ENCODE results near the gene CHN2. TPM values are rescaled to one million over a fixed set of nuclear protein-coding genes. Genes with fewer than 3 reads are reported as not detected.

CHN2 gene
- total RNA-seq, 1 experiment from 2014 or later = 4.2 TPM

DNA sequence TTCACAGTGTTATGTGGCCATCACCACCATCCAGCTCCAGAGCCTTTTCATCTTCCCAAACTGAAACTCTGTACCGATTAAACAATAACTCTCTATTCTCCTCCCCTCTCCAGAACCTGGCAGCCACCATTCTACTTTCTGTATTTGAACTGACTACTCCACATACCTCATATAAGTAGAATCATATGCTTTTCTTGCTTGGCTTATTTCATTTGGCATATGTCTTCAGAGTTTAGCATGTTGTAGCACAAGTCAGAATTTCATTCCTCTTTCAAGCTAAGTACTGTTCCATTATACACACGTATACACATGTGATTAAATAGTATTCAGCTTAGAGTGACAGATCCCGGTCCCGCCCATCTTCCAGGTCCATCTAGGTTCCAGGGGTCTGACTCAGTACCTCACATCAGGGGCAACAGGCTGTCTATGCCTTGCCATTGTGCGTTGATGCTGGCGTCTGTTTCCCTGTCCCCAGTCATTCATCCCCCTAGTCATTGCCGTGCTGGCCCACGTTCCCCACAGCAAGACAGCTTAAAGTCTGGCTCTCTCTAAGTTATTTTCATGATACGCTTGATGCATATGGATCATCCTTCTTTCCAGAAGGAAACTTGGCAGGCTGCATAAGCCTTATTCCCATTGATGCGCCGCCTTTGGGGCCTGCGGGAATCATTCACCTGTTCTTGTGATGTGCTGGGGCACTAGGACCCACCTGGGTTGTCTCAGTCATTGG is 108.3 kb downstream of the CHN2 start:
- Histone ChIP-seq H3K27me3 (ENCODE audit: control insufficient read depth, insufficient read depth, low read length) (no peaks in the 10 kb centered on the region), H3K4me3 (ENCODE audit: insufficient read depth, low read depth, low read length) (no peak overlapping the region), H3K36me3 (replicated peaks; ENCODE audit: control insufficient read depth, insufficient read depth, low read length) (no peaks in the 10 kb centered on the region)
- no peak for DNase-seq

DNA sequence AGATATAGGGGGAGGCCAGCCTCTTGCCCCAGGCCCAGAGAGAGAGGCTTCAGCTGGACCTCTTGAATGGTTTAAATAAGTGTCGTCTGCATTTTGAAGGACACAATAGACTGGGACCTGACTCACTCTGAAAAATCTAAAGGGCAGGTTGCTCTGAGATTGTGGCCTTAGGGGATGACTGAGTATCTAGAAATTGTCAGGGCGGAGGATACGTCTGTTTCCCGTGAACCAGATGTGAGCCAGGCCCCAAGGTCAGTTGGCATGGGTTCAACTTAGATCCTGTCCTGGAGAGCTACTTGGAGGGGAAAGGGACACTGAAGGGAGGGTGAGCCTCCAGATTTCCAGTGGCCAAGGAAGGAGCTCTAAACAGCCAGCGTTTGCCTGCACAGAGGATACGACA is 110.2 kb downstream of the CHN2 start:
- H3K4me3 ChIP-seq (ENCODE audit: insufficient read depth, low read depth, low read length) = no peak overlapping the region
- no peak for DNase-seq
- no peaks in the 10 kb centered on the region for H3K36me3 ChIP-seq (replicated peaks; ENCODE audit: control insufficient read depth, insufficient read depth, low read length)
- H3K27me3 ChIP-seq (ENCODE audit: control insufficient read depth, insufficient read depth, low read length) = no peaks in the 10 kb centered on the region

DNA sequence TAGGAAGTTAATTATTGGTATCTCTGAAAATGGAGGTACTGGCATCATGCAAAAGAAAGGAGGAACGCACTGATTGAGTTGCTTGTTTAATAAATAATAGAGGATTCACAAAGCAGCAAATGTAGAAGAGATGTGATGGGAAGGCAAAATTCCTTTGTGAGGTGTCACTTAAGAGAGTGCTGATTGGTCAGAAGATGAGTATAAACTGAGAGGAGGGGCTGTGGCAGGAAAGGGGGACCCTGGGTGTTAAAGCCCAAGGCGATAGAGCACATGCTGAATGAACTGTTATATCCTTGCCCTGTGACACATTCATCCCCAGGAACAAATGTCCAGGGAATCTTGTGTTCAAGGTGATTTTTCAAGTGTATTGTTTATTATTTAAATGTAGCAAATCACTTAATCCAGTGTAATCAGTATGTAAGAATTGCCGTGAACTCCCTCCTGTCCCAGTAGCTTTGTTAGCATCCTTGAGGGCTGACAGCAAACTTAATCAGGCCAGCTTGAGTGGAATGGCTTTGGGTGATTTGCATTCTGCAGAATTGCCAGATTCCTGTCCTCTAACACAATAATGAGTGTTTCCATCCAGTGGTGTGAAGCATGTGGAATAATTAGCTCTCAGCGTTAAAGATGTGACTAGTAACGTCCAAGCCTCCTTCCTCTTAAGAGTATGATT is 111.9 kb downstream of the CHN2 start:
- no peak overlapping the region for H3K4me3 ChIP-seq (ENCODE audit: insufficient read depth, low read depth, low read length)
- no peak for DNase-seq
- no peaks in the 10 kb centered on the region for H3K36me3 ChIP-seq (replicated peaks; ENCODE audit: control insufficient read depth, insufficient read depth, low read length)
- H3K27me3 ChIP-seq (ENCODE audit: control insufficient read depth, insufficient read depth, low read length) = no peaks in the 10 kb centered on the region

DNA sequence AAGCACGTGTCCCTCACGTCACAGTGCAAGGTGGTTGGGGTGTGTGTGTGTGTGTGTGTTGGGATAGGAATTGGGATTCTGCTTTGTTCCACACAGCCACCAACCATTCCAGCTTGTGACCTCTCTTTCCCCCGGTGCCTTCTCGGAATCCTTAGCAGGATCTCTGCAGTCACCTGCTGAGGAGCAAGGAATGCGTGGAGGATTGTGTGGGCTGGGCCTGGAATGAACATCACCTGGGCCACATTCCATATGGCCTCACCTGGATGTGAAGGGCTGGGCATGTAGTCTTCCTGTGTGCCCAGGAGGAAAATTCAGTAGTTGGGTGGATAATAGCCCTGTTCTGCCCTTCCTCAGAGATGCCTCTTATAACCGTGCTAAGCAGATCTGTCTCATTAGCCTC is 113.8 kb downstream of the CHN2 start:
- no peaks in the 10 kb centered on the region for H3K27me3 ChIP-seq (ENCODE audit: control insufficient read depth, insufficient read depth, low read length)
- no peak overlapping the region for H3K4me3 ChIP-seq (ENCODE audit: insufficient read depth, low read depth, low read length)
- no peaks in the 10 kb centered on the region for H3K36me3 ChIP-seq (replicated peaks; ENCODE audit: control insufficient read depth, insufficient read depth, low read length)
- DNase-seq = no peak

DNA sequence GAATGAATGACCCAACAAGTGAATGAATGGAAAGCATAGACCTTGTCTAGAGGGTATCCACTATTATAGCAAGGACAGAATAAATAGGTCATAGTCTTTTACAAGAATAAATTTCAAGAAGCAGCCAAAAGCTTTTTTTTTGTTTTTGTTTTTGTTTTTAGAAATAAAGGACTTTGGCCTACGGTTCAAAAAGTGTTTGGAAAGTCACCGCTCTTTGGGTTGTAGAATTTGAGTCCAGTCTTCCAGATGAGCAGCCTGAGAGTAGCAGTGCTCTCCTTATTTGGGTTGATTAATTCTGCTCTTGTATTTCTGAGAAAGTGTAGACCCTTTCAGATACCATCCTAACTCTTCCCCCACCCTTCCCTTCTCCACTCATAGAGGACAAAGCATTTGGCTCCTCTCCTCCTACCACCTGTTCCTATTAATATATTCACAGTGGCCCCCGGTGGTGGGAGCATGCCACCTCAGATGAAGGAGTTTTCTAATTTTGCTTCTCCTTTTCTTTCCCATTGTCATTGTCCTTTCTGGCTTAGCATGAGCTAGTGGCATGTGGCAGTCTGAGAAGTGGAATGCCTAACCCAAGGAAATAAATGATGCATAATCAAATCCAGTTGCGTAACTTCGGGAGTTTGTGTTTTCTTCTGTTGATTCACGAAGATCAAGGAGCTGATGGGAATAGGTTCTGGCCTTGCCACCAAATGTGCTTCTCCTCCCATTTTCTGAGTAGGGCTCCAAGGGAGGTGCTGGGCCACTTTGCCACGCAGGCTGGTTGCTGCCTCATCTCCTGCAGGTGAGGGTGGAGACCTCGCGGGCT is 114.7 kb downstream of the CHN2 start:
- Histone ChIP-seq H3K27me3 (ENCODE audit: control insufficient read depth, insufficient read depth, low read length) (no peaks in the 10 kb centered on the region), H3K36me3 (replicated peaks; ENCODE audit: control insufficient read depth, insufficient read depth, low read length) (no peaks in the 10 kb centered on the region), H3K4me3 (ENCODE audit: insufficient read depth, low read depth, low read length) (no peak overlapping the region)
- DNase-seq = no peak

DNA sequence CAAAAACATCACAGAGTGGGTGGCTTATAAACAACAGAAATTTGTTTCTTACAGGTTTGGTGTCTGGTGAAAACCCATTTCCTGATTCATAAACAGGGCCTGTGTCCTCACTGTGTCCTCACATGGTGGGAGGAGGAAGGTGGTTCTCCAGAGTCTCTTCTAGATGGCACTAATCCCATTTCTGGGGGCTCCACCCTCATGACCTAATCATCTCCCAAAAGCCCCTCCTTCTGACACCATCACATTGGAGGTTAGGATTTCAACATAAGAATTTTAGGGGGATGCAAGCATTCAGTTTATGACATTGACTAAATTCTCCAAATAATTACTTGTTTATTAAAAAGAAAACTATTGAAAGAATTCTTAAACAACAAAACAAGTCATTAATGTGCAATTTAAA is 116.0 kb downstream of the CHN2 start:
- Histone ChIP-seq H3K4me3 (ENCODE audit: insufficient read depth, low read depth, low read length) (no peak overlapping the region), H3K27me3 (ENCODE audit: control insufficient read depth, insufficient read depth, low read length) (no peaks in the 10 kb centered on the region), H3K36me3 (replicated peaks; ENCODE audit: control insufficient read depth, insufficient read depth, low read length) (no peaks in the 10 kb centered on the region)
- DNase-seq = no peak

DNA sequence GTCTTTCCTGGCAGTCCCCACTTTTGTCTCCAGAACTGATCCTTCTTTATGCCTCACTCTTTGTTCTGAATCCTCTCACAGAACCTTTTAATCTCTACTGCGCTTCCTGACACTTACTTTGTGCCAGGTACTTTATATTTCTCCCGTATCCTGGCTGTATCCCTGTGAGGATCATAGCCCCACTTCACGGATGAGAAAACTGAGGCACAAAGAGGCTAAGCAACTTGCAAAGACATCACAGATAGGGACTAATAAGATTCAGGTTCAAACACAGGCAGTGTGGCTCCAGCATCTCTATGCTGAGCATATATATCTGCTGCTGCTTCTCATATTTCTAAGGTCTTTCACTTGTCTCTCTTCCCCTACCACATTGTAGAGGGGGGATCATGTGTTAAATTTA is 116.7 kb downstream of the CHN2 start:
- H3K27me3 ChIP-seq (ENCODE audit: control insufficient read depth, insufficient read depth, low read length) = no peaks in the 10 kb centered on the region
- no peak overlapping the region for H3K4me3 ChIP-seq (ENCODE audit: insufficient read depth, low read depth, low read length)
- H3K36me3 ChIP-seq (replicated peaks; ENCODE audit: control insufficient read depth, insufficient read depth, low read length) = no peaks in the 10 kb centered on the region
- DNase-seq = no peak

DNA sequence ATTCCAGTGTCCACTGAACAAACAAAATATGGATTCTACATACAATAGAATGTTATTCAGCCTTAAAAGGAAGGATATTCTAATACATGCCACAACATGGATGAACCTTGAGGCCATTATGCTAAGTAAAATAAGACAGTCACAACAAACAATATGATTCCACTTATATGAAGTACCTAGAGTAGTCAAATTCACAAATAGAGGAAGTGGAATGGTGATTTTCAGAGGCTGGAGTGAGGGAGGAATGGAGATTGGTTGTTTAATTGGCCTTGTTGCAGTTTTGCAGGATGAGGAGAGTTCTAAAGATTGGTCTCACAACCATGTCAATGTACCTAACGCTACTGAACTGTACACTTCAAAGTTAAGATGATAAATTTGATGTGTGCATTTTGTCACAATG is 119.6 kb downstream of the CHN2 start:
- Histone ChIP-seq H3K36me3 (replicated peaks; ENCODE audit: control insufficient read depth, insufficient read depth, low read length) (no peaks in the 10 kb centered on the region), H3K27me3 (ENCODE audit: control insufficient read depth, insufficient read depth, low read length) (no peaks in the 10 kb centered on the region), H3K4me3 (ENCODE audit: insufficient read depth, low read depth, low read length) (no peak overlapping the region)
- DNase-seq = no peak

DNA sequence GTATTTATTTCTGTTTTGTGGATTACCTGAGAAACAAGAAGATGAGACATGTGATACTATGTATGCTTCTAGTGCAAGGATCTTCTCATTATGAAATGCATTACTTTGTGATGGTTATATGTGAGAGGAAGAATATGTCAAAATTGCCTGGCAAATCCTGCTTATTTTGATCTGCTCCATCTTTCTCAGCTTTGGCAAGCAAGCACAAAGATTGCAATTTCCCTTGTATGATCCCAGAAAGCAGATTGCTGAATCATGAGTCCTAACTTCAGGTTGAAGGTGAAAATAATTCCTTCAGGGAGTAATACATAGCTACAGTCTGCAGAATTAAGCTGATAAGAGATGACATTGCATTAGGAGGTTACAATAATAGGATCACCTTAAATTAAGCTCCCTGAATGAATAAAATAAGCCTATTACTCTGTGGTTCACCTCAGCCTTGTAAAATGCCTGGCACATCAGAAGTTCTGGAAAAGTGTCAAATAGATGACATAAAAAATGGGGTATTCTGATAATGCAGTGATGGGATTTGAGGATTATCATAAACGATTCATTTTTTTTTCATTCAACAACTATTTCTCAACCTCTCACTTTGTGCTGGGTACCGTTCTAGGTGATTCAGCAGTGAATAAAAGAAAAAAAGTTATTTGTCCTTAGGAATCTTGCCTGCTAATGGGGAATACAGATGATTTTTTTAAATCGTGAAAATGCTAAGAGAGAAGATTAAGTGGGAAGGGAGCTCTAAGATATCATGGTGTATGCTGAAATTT is 120.7 kb downstream of the CHN2 start:
- H3K4me3 ChIP-seq (ENCODE audit: insufficient read depth, low read depth, low read length) = no peak overlapping the region
- DNase-seq = no peak
- no peaks in the 10 kb centered on the region for H3K27me3 ChIP-seq (ENCODE audit: control insufficient read depth, insufficient read depth, low read length)
- H3K36me3 ChIP-seq (replicated peaks; ENCODE audit: control insufficient read depth, insufficient read depth, low read length) = no peaks in the 10 kb centered on the region

DNA sequence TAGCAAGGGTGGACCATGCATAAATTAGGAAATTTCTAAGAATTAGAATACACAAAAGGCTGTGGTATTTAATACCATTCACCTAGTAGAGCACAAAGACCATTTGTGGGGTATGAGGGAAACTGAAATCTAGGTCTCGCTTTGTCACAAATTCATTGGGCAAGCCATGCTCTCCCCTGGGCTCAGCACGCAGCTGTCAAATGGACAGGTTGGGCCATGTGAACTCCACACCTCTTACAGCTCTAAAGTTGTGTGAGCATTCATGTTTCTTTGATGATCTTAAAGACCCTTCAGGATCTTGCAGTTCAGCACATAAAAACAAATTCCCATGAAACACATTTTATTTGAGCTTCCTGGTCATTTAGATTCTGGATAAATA is 121.3 kb downstream of the CHN2 start:
- no peak for DNase-seq
- Histone ChIP-seq H3K36me3 (replicated peaks; ENCODE audit: control insufficient read depth, insufficient read depth, low read length) (no peaks in the 10 kb centered on the region), H3K4me3 (ENCODE audit: insufficient read depth, low read depth, low read length) (no peak overlapping the region), H3K27me3 (ENCODE audit: control insufficient read depth, insufficient read depth, low read length) (no peaks in the 10 kb centered on the region)

DNA sequence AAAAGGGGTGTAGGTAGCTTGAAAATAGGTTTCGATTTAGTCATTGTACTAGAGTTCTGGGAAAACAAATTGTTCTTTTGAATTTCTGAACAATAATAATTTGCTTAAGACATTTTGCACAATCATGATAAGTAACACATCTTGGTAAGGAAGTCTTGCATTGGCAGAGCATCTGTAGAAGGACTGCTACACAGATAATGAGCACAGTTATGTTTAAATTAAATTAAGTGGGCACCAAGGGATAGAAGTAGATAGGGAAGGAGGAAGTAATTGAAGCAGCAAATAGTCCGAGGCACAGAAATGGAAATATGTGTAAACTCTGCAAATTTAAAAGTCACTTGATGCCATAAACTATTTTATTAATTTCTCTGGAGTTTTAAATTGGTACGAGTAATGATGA is 122.4 kb downstream of the CHN2 start:
- Histone ChIP-seq H3K4me3 (ENCODE audit: insufficient read depth, low read depth, low read length) (no peak overlapping the region), H3K36me3 (replicated peaks; ENCODE audit: control insufficient read depth, insufficient read depth, low read length) (no peaks in the 10 kb centered on the region)
- DNase-seq = no peak

DNA sequence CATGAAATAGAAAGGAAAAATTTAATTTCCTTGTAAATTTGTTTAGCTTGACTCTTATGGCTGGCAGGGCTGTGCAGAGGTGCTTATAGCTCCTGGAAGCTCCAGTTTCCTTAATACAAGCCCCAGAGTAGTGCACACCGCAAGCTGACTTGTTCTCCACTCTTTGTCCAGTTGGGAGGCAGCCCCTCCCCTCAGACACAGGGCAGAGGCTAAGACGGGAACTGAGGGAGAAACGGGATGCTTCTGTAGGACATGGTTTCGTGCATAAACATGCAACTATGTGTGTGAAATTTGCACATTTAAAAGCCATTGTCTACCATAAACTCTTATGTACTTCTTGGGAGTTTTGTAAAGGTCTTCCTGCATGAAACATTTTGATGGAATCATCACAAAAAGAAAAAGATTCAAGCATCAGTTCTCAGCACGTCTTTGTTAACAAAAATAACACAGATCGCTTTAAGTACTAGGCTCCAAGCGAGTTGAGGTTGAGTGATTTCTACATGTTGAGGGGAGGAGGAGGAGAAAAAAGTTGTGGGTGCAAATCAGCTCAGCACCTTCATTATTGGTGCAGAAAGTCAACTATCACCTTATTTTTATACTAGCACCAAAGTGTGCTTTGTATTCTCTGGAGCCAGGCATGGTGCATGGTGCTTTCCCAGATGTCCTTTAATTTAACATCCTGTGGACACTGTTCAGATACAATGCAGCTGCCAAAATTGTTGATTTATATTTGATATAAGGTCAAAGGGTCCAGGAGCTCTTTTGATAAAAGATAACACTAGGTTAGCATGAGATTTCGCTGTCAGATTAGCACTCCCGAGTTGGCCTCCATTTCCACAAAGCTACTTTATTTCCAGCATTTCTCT is 124.5 kb downstream of the CHN2 start:
- Histone ChIP-seq H3K27me3 (ENCODE audit: control insufficient read depth, insufficient read depth, low read length) (no peaks in the 10 kb centered on the region), H3K36me3 (replicated peaks; ENCODE audit: control insufficient read depth, insufficient read depth, low read length) (no peaks in the 10 kb centered on the region), H3K4me3 (ENCODE audit: insufficient read depth, low read depth, low read length) (no peak overlapping the region)

More for the DNA sequence above, 122.4 kb downstream of the CHN2 start:
- no peaks in the 10 kb centered on the region for H3K27me3 ChIP-seq (ENCODE audit: control insufficient read depth, insufficient read depth, low read length)

DNA sequence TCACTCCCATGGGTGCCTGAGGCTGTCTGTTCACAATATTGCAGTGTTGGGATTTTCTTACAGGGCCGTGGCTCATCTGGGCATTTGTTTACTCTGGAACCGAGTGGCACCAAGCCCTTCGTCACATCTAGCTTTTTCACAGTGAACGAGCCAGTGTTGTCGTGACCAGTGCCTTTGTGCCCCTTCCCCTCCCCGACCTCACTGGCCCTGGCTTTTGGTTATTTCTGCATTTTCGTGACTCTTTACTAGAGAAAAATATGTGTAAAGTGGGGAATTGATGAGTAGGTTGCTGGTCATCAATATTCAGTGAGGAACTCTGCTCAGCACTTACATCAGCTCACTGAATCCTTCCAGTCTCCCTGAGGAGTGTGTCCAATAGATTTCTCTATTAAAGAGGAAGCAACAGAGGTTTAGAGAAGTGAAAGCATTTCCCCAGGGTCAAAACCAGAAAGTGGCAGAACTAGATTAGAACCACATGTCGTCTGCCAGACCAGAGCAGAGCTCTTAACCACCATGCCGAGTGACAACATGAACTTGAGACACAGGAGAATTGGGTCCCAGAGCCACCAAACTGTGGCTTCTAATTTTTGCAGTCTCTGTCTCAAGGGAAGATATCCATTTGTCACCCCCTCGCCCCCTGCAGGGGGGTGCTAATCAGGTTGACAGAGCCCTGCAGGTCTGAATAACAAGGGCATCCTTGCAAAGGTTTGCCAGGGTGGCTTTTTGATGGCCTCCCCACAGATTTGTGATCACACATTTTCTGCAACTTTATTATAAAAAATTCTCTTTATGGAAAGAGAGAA is 125.3 kb downstream of the CHN2 start:
- H3K27me3 ChIP-seq (ENCODE audit: control insufficient read depth, insufficient read depth, low read length) = no peaks in the 10 kb centered on the region
- H3K36me3 ChIP-seq (replicated peaks; ENCODE audit: control insufficient read depth, insufficient read depth, low read length) = no peaks in the 10 kb centered on the region
- DNase-seq = peak; percentile 33
- H3K4me3 ChIP-seq (ENCODE audit: insufficient read depth, low read depth, low read length) = no peak overlapping the region

More for the DNA sequence above, 124.5 kb downstream of the CHN2 start:
- no peak for DNase-seq

Measured in H7 (cell line).